Measurements from ENCODE around the gene MAGEB3. TPM values are rescaled to one million over a fixed set of nuclear protein-coding genes. Genes with fewer than 3 reads are reported as not detected.
"Not testable (repeated sequence)": the region's sequence is repeated elsewhere in the genome, so short reads cannot be mapped to it uniquely, and the experiment has no call there.

Gene MAGEB3, protein sequence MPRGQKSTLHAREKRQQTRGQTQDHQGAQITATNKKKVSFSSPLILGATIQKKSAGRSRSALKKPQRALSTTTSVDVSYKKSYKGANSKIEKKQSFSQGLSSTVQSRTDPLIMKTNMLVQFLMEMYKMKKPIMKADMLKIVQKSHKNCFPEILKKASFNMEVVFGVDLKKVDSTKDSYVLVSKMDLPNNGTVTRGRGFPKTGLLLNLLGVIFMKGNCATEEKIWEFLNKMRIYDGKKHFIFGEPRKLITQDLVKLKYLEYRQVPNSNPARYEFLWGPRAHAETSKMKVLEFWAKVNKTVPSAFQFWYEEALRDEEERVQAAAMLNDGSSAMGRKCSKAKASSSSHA
- total RNA-seq (ENCODE audit: unreplicated experiment): not detected
- long read RNA-seq: 0 reads

DNA sequence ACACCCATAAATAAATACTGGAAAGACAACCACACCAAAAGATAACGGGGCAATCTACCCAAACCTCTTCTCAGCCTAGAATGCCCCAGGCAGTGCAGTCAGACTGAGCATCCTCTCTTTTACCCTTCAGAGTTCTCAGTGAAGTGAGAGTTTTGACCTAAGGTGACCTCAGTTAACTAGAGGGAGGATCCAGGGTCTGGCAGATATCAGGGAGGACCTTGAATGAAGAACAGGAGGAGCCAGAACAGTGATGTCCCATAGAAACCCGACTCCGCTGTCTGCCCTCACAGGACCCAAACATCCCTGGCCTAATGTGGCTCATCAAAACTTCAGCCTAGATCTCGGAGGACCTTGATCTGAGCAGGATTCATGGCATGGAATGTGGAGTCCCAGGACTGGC, at the start of gene MAGEB3:
Gene MAGEB3, plus strand, starts transcription at position 263 of the 400 bp plus-strand sequence. CDS start 5,268 bp downstream, outside the sequence.
- no peaks in the 10 kb centered on the region for H3K27me3 Mint-ChIP-seq (ENCODE audit: unreplicated experiment)
- no peaks in the 10 kb centered on the region for H3K36me3 Mint-ChIP-seq (ENCODE audit: low read depth, unreplicated experiment)
- TF ChIP-seq, protein P1, sequence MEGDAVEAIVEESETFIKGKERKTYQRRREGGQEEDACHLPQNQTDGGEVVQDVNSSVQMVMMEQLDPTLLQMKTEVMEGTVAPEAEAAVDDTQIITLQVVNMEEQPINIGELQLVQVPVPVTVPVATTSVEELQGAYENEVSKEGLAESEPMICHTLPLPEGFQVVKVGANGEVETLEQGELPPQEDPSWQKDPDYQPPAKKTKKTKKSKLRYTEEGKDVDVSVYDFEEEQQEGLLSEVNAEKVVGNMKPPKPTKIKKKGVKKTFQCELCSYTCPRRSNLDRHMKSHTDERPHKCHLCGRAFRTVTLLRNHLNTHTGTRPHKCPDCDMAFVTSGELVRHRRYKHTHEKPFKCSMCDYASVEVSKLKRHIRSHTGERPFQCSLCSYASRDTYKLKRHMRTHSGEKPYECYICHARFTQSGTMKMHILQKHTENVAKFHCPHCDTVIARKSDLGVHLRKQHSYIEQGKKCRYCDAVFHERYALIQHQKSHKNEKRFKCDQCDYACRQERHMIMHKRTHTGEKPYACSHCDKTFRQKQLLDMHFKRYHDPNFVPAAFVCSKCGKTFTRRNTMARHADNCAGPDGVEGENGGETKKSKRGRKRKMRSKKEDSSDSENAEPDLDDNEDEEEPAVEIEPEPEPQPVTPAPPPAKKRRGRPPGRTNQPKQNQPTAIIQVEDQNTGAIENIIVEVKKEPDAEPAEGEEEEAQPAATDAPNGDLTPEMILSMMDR (IDR thresholded peaks at IDR 0.05; ENCODE audit: unreplicated experiment): no peak
- no peak within 1 kb of the TSS for H3K4me3 Mint-ChIP-seq (ENCODE audit: unreplicated experiment)
- no peak for DNase-seq (ENCODE audit: low spot score)
- H3K9me3 Mint-ChIP-seq (ENCODE audit: unreplicated experiment): no peaks in the 10 kb centered on the region
- H3K27ac Mint-ChIP-seq (ENCODE audit: unreplicated experiment): no peak within 1 kb of the TSS
- H3K4me1 Mint-ChIP-seq (ENCODE audit: unreplicated experiment): no peaks in the 10 kb centered on the region

DNA sequence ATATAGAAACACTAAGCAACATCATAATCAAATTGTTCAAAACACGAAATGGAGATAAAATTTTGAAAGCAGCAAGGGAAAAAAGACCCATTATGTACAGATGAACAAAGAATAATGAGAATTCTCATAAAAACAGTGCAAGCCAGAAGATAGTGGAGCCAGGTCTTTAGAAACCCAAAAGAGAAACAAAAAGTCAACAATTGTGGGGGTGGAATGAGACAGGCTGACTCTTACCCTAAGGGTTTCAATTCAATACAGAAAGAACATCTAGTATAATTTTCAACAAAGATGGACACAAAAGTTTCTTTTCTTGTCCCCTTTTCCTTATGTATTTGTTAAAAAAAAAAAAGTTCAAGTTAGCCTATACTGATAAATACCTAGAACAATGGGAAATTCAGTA, 49.1 kb upstream of the MAGEB3 start:
- TF ChIP-seq, protein P1 (IDR thresholded peaks at IDR 0.05; ENCODE audit: unreplicated experiment): no peak
- no peaks in the 10 kb centered on the region for H3K9me3 Mint-ChIP-seq (ENCODE audit: unreplicated experiment)
- no peak overlapping the region for H3K4me3 Mint-ChIP-seq (ENCODE audit: unreplicated experiment)
- no peaks in the 10 kb centered on the region for H3K36me3 Mint-ChIP-seq (ENCODE audit: low read depth, unreplicated experiment)
- H3K4me1 Mint-ChIP-seq (ENCODE audit: unreplicated experiment): no peaks in the 10 kb centered on the region
- no peaks in the 10 kb centered on the region for H3K27me3 Mint-ChIP-seq (ENCODE audit: unreplicated experiment)
- no peak for DNase-seq (ENCODE audit: low spot score)
- no peak overlapping the region for H3K27ac Mint-ChIP-seq (ENCODE audit: unreplicated experiment)

DNA sequence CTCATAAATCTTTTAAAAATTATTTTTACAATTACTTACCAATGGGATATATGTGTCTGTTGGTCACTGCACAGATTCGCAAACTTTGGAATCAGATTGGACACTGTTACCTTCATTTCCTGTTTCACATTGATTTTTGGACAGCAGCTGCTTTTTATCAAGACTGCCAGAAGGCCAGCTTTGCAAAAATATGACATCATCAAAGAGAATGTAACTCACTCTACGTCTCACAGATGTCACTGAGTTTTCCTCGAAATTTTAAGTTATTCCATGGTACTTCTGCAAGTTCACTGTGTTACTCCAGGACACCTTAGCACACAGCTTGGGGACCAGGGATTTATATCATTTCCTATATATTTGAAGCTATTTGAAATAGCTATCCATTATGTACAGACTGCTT, 46.9 kb upstream of the MAGEB3 start:
- DNase-seq (ENCODE audit: low spot score): no peak
- Mint-ChIP-seq H3K27me3 (ENCODE audit: unreplicated experiment) (no peaks in the 10 kb centered on the region), H3K27ac (ENCODE audit: unreplicated experiment) (no peak overlapping the region), H3K36me3 (ENCODE audit: low read depth, unreplicated experiment) (no peaks in the 10 kb centered on the region), H3K4me1 (ENCODE audit: unreplicated experiment) (no peaks in the 10 kb centered on the region), H3K9me3 (ENCODE audit: unreplicated experiment) (no peaks in the 10 kb centered on the region), H3K4me3 (ENCODE audit: unreplicated experiment) (no peak overlapping the region)
- TF ChIP-seq, protein P1 (IDR thresholded peaks at IDR 0.05; ENCODE audit: unreplicated experiment): no peak

DNA sequence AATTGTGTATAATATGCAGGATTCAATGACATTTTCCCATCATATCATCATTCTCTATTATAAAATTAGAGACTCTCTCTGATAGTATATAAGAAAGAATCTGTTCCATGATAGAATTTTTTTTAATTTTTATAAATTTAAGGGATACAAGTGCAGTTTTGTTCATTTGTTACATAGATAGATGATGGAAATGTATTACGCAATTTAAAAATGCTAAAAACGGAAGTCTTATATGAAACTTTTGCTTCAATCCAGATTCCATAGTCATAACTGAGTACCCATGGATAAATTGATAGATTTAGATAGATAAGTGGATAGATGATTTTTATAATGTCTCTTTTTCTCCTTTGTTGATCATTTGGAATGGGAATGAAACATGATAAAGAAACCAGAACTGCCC, 40.0 kb upstream of the MAGEB3 start:
- no peaks in the 10 kb centered on the region for H3K27me3 Mint-ChIP-seq (ENCODE audit: unreplicated experiment)
- H3K9me3 Mint-ChIP-seq (ENCODE audit: unreplicated experiment): no peaks in the 10 kb centered on the region

DNA sequence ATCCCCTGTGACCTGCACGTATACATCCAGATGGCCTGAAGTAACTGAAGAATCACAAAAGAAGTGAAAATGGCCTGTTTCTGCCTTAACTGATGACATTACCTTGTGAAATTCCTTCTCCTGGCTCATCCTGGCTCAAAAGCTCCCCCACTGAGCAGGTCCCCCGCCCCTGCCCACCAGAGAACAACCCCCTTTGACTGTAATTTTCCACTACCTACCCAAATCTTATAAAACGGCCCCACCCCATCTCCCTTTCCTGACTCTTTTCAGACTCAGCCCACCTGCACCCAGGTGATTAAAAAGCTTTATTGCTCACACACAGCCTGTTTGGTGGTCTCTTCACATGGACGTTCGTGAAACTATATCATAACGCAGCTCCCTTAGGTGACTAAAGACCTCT, 36.5 kb upstream of the MAGEB3 start:
- not testable (repeated sequence) for H3K36me3 Mint-ChIP-seq (ENCODE audit: low read depth, unreplicated experiment); H3K27me3 Mint-ChIP-seq (ENCODE audit: unreplicated experiment); H3K4me3 Mint-ChIP-seq (ENCODE audit: unreplicated experiment); DNase-seq (ENCODE audit: low spot score); H3K27ac Mint-ChIP-seq (ENCODE audit: unreplicated experiment); H3K4me1 Mint-ChIP-seq (ENCODE audit: unreplicated experiment); H3K9me3 Mint-ChIP-seq (ENCODE audit: unreplicated experiment)

More for the DNA sequence above, 40.0 kb upstream of the MAGEB3 start:
- Mint-ChIP-seq H3K27ac (ENCODE audit: unreplicated experiment) (no peak overlapping the region), H3K4me3 (ENCODE audit: unreplicated experiment) (no peak overlapping the region), H3K36me3 (ENCODE audit: low read depth, unreplicated experiment) (no peaks in the 10 kb centered on the region), H3K4me1 (ENCODE audit: unreplicated experiment) (no peaks in the 10 kb centered on the region)
- DNase-seq (ENCODE audit: low spot score): no peak
- TF ChIP-seq, protein P1 (IDR thresholded peaks at IDR 0.05; ENCODE audit: unreplicated experiment): no peak
